Esophagus muscularis mucosa (tissue), 4 donors: ENCODE data around the gene KDM3B. TPM values are rescaled to one million over a fixed set of nuclear protein-coding genes. Genes with fewer than 3 reads are reported as not detected.

Experiments used
- DNase-seq: peaks from one replicate; pipeline ENCODE4 v3.0.0-alpha.2; 2017; ENCODE audit errors: extremely low spot score
- H3K27ac ChIP-seq, 4 donors: fragments of 200-600 bp; sonication (generic); replicated peaks in 1 of 4; 1 replicate in 3 of 4; 2 replicates in 1 of 4; pipeline ENCODE4 v1.5.1; 2016 to 2019; ENCODE audit warnings: mild to moderate bottlenecking in 1 of 4
- H3K27me3 ChIP-seq, 4 donors: fragments of 200-600 bp; sonication (generic); one replicate each; pipeline versions ENCODE4 v1.5.1 to v1.6.0; 2016 to 2019
- H3K36me3 ChIP-seq, 4 donors: fragments of 200-600 bp; sonication (generic); one replicate each; pipeline ENCODE4 v1.5.1; 2016 to 2019
- H3K4me1 ChIP-seq, 4 donors: fragments of 200-600 bp; sonication (generic); one replicate each; pipeline ENCODE4 v1.5.1; 2016 to 2019
- H3K4me3 ChIP-seq, 4 donors: fragments of 200-600 bp; sonication (generic); 1 replicate in 2 of 4; 2 replicates in 2 of 4; pipeline ENCODE4 v1.5.1; 2016 to 2019; ENCODE audit warnings: mild to moderate bottlenecking in 4 of 4, moderate library complexity in 1 of 4
- H3K9me3 ChIP-seq, 4 donors: fragments of 200-600 bp; sonication (generic); 1 replicate in 3 of 4; 2 replicates in 1 of 4; pipeline ENCODE4 v1.5.1; 2016 to 2019
- EP300 ChIP-seq: sonication (generic); formaldehyde crosslinking; IDR thresholded peaks from one replicate; pipeline ENCODE4 v1.6.1; 2017; ENCODE audit warnings: antibody characterized with exemption
- POLR2A ChIP-seq: fragments of 450-650 bp; IDR thresholded peaks from one replicate; pipeline ENCODE4 v1.6.1; 2017; ENCODE audit warnings: antibody characterized with exemption, moderate library complexity, mild to moderate bottlenecking, low read depth
- POLR2AphosphoS5 ChIP-seq, 2 donors: sonication (generic); formaldehyde crosslinking; IDR thresholded peaks; one replicate each; pipeline ENCODE4 v1.6.1; 2017; ENCODE audit warnings: antibody characterized with exemption in 2 of 2
- WGBS: methylation state at CpG from one replicate; pipeline ENCODE4 v1.1.5; 2018; 5-methylcytosine and 5-hydroxymethylcytosine counted together
- intact Hi-C: fragments of 100-400 bp; cut with DNase I; formaldehyde crosslinking; loops from one replicate; pipeline ENCODE4 v1.15.1; 2023
- total RNA-seq, 4 donors: library from RNA; depleted of rRNA; stranded (reverse); fragments of >200 nt; gene quantifications; one replicate each; pipeline versions ENCODE4 v1.1.0 to v1.2.1, GENCODE V29; 2016
- TF ChIP-seq, protein P1 (sequence below), 3 experiments: fragments of 200-600 bp in 2 of 3; fragments of 450-650 bp in 1 of 3; sonication (generic) in 2 of 3; IDR thresholded peaks; one replicate each; pipeline ENCODE4 v1.5.1; 2017 to 2019; ENCODE audit warnings: antibody characterized with exemption in 3 of 3, mild to moderate bottlenecking in 2 of 3, moderate library complexity in 1 of 3

KDM3B gene
- total RNA-seq, 4 donors from 2014 or later, result 61.3 to 88.8 (median 74.9) TPM

DNA sequence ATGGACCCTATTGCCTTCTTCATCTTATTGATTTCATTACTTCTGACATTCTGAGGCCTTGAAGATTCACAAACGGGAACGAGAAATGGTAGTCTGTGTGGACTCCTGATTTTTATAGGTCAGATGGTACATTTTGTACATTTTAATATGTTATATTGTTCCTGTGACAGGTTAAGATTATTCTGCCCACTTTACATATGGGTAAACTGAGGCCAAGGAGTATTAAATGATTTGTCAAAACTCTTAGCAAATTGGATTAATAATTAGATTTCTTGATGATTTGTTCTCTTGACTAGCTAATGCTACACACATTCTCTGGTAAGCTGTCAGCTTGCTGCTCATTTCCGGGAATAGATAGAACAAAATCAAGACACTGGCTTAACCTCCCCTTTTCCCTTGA is 12.5 kb upstream of the KDM3B start:
- Histone ChIP-seq H3K4me3 (peak overlapping the region in 2 of 4 donors; percentile 79 to 86), H3K27ac (peak overlapping the region in 2 of 4 donors; percentile 91 to 98)
- intact Hi-C loops, result no loop called here

DNA sequence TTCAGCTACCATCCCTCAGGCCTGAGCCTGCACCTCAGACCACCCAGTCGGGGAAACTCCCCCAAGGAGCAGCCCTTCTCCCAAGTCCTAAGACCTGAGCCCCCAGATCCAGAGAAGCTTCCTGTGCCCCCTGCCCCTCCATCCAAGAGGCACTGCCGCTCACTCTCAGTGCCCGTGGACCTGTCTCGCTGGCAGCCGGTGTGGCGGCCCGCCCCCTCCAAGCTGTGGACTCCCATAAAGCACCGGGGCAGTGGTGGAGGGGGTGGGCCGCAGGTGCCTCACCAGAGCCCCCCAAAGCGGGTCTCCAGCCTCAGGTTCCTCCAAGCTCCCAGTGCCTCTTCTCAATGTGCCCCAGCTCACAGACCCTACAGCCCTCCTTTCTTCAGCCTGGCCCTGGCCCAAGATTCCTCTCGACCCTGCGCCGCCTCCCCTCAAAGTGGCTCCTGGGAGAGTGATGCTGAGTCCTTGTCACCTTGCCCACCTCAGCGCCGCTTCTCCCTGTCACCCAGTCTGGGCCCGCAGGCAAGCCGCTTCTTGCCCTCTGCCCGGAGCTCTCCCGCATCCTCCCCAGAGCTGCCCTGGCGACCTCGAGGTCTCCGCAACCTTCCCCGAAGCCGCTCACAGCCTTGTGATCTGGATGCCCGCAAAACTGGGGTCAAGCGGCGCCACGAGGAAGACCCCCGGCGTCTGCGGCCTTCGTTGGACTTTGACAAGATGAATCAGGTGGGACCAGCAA is 7.4 kb upstream of the KDM3B start:
- Histone ChIP-seq H3K27me3 (no peaks in the 10 kb centered on the region), H3K9me3 (no peaks in the 10 kb centered on the region), H3K27ac (no peak overlapping the region), H3K4me1 (peaks cover 10 to 18% (median 13%) of the 10 kb centered on the region in 4 donors), H3K36me3 (peaks cover 37 to 91% (median 79%) of the 10 kb centered on the region in 4 donors), H3K4me3 (no peak overlapping the region)
- intact Hi-C loops, result no loop called here
- TF ChIP-seq EP300 (no peak), POLR2AphosphoS5 (IDR thresholded peaks at IDR 0.05) (no peak)
- no peak for DNase-seq
- 89% methylated on average over 17 of the region's 32 CpGs for WGBS

More for the DNA sequence above, 12.5 kb upstream of the KDM3B start:
- Histone ChIP-seq H3K36me3 (peaks cover 13 to 41% (median 38%) of the 10 kb centered on the region in 4 donors), H3K4me1 (peaks cover 21 to 38% (median 34%) of the 10 kb centered on the region in 4 donors), H3K27me3 (no peaks in the 10 kb centered on the region), H3K9me3 (no peaks in the 10 kb centered on the region)
- 74% methylated on average over 3 of the region's 3 CpGs for WGBS
- DNase-seq, result no peak
- TF ChIP-seq POLR2A (no peak), EP300 (no peak), POLR2AphosphoS5 (IDR thresholded peaks at IDR 0.05) (no peak)
- TF ChIP-seq, protein P1, sequence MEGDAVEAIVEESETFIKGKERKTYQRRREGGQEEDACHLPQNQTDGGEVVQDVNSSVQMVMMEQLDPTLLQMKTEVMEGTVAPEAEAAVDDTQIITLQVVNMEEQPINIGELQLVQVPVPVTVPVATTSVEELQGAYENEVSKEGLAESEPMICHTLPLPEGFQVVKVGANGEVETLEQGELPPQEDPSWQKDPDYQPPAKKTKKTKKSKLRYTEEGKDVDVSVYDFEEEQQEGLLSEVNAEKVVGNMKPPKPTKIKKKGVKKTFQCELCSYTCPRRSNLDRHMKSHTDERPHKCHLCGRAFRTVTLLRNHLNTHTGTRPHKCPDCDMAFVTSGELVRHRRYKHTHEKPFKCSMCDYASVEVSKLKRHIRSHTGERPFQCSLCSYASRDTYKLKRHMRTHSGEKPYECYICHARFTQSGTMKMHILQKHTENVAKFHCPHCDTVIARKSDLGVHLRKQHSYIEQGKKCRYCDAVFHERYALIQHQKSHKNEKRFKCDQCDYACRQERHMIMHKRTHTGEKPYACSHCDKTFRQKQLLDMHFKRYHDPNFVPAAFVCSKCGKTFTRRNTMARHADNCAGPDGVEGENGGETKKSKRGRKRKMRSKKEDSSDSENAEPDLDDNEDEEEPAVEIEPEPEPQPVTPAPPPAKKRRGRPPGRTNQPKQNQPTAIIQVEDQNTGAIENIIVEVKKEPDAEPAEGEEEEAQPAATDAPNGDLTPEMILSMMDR (IDR thresholded peaks at IDR 0.05), result no peak

DNA sequence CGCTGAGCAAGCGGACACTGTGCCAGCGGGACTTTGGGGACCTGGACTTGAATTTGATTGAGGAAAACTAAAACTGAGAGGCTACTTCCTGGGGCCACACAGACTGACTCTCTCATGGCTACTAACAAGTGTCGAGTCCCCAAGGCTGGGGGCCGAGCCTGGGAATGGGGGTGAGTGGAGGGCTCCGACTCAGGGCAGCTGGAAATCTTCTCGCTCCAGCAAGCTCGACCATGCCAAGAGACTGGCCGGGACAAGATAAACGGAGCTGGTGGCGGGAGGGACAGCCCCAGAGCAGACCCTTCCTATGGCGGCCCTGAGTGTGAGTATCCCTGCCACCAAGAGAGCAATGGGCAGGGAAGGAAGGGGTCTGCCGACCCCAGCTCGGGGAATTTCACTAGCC is 5.6 kb upstream of the KDM3B start:
- Histone ChIP-seq H3K4me3 (no peak overlapping the region), H3K36me3 (peaks cover 32 to 81% (median 70%) of the 10 kb centered on the region in 4 donors), H3K4me1 (peaks cover 0 to 4% (median 0%) of the 10 kb centered on the region in 4 donors), H3K27me3 (no peaks in the 10 kb centered on the region), H3K9me3 (no peaks in the 10 kb centered on the region), H3K27ac (no peak overlapping the region)
- DNase-seq, result no peak
- 93% methylated on average over 13 of the region's 14 CpGs for WGBS
- no peak for TF ChIP-seq EP300
- TF ChIP-seq POLR2A, result no peak
- TF ChIP-seq, protein P1 (IDR thresholded peaks at IDR 0.05), result no peak
- no peak for TF ChIP-seq POLR2AphosphoS5 (IDR thresholded peaks at IDR 0.05)
- intact Hi-C loops, result no loop called here

DNA sequence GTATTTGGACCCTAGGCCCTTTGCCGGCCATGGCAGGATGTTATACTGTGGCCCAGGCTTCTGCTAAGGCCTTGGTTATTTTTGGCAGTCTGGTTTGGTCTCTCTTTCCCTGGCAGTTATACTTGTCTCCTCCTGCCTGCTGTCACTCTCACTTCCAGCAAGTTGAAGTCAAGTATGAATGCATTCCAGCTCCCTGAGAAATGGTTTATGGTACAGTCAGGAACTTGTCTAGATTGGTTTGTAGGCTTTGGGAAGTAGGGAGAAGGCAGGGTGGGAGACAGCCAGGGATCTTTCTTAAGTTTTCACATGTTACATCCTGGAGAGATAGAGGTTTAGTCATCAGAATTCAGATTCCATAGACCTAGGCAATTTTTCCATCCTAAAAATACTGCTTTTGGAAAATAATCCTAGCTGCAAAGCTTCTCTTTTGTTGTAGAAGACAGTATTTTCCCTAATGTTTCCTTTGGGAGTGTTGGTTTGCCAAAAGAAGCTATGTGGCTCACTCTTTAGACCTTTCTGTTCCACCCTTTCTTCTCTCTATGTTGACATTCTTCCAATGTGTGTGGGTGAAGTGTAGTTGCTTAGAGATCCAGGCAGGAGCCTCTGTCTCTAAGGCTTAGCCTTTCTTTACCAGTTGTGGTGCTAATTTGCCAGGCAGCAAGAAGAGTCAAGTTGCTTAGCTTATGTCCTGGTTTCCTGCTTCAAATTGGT is 2.5 kb upstream of the KDM3B start:
- TF ChIP-seq POLR2A, result no peak
- TF ChIP-seq POLR2AphosphoS5 (IDR thresholded peaks at IDR 0.05), result no peak
- no peak for TF ChIP-seq EP300
- TF ChIP-seq, protein P1 (IDR thresholded peaks at IDR 0.05), result no peak
- Histone ChIP-seq H3K9me3 (peaks cover 0 to 7% (median 2%) of the 10 kb centered on the region in 4 donors), H3K27me3 (no peaks in the 10 kb centered on the region), H3K4me3 (no peak overlapping the region), H3K4me1 (peaks cover 12 to 13% (median 13%) of the 10 kb centered on the region in 4 donors), H3K36me3 (peaks cover 24 to 50% (median 41%) of the 10 kb centered on the region in 4 donors), H3K27ac (peak overlapping the region in 1 of 4 donors; percentile 17)
- WGBS, result 92% methylated on average over 1 of the region's 1 CpG
- intact Hi-C loops, result loop anchor here (5.0 kb wide), 1 partner anchor 57 kb away; no protein-coding TSS in a partner anchor
- no peak for DNase-seq

DNA sequence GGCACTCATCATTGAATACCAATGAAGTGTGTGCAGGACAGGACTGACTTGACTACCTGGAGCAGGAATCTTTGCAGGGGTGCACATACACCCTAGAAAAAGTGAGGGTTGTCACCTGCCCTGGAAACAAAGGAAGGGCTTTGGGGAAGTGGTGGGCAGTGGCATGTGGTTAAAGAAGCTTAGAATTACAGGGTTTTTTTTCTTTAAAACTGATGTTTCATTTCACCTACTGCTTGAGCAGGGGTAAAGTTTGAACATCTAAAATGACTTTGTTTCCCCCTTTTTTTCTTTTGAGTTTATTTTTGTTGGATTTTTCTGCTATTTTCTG is 2.0 kb upstream of the KDM3B start:
- intact Hi-C loops, result loop anchor here (5.0 kb wide), 1 partner anchor 57 kb away; no protein-coding TSS in a partner anchor
- H3K27me3 ChIP-seq, result no peaks in the 10 kb centered on the region
- no peak for TF ChIP-seq POLR2A
- H3K9me3 ChIP-seq, result peaks cover 0 to 7% (median 2%) of the 10 kb centered on the region in 4 donors
- H3K4me3 ChIP-seq, result no peak overlapping the region
- peaks cover 17 to 19% (median 18%) of the 10 kb centered on the region in 4 donors for H3K4me1 ChIP-seq
- no peak for DNase-seq
- H3K27ac ChIP-seq, result no peak overlapping the region
- H3K36me3 ChIP-seq, result peaks cover 19 to 45% (median 36%) of the 10 kb centered on the region in 4 donors
